ENCODE results near the gene P2RX6. TPM values are rescaled to one million over a fixed set of nuclear protein-coding genes. Genes with fewer than 3 reads are reported as not detected.

The P2RX6 gene
- total RNA-seq, 1 experiment from 2014 or later: 0.46 TPM

- POLR2A ChIA-PET: interaction anchor here (0.6 kb wide), 2 partner anchors 10 to 11 kb away, joined by 5 to 6 read pairs; no protein-coding TSS in a partner anchor
- TF ChIP-seq CTCF (IDR thresholded peaks at IDR 0.05) (no peak), SIN3A (IDR thresholded peaks at IDR 0.05; ENCODE audit: borderline replicate concordance, insufficient read depth, low read depth, low read length) (no peak), TCF7L2 (IDR thresholded peaks at IDR 0.05; ENCODE audit: low read depth, low read length) (no peak), POLR2AphosphoS5 (IDR thresholded peaks at IDR 0.05; ENCODE audit: low read depth, low read length) (no peak), REST (IDR thresholded peaks at IDR 0.05; ENCODE audit: insufficient read depth in 1 of 2, low read depth in 2 of 2, low read length in 1 of 2) (no peak)
- peaks cover 12% of the 10 kb centered on the region for H3K4me1 ChIP-seq (ENCODE audit: control insufficient read depth, insufficient read depth, low read length)
- no TSS peak for BruUV-seq (replicated peaks)
- no peaks in the 10 kb centered on the region for H3K27me3 ChIP-seq (ENCODE audit: control insufficient read depth, insufficient read depth, low read length)
- H3K27ac ChIP-seq (ENCODE audit: low read length): no peak overlapping the region
- DNase-seq (ENCODE audit: low read depth, low spot score) (no peak), ATAC-seq (no peak)
- CTCF ChIA-PET: no interaction called here
- H3K9me3 ChIP-seq (ENCODE audit: control insufficient read depth, insufficient read depth, low read depth, low read length): no peaks in the 10 kb centered on the region
- intact Hi-C loops (cut with micrococcal nuclease; ENCODE audit: unreplicated experiment): no loop called here
- H3K4me3 ChIP-seq (ENCODE audit: low read depth in 2 of 2, low read length in 2 of 2): no peak overlapping the region; a peak in 1 of 4 replicates
- no peaks in the 10 kb centered on the region for H3K36me3 ChIP-seq (ENCODE audit: control insufficient read depth, insufficient read depth, low read length)
- in situ Hi-C loops (cut with HindIII; ENCODE audit: low pct_unique_long_range_greater_than_20kb, low sequenced_read_pairs): no loop called here
These were observed 571 bp downstream of the P2RX6 start for GRCh38 chr22:21015466-21016006.

GRCh38 chr22:21016644-21017420, 1.9 kb downstream of the P2RX6 start:
- Histone ChIP-seq H3K4me3 (ENCODE audit: low read depth in 2 of 2, low read length in 2 of 2) (no peak overlapping the region), H3K27ac (ENCODE audit: low read length) (no peak overlapping the region), H3K36me3 (ENCODE audit: control insufficient read depth, insufficient read depth, low read length) (no peaks in the 10 kb centered on the region), H3K27me3 (ENCODE audit: control insufficient read depth, insufficient read depth, low read length) (no peaks in the 10 kb centered on the region), H3K9me3 (ENCODE audit: control insufficient read depth, insufficient read depth, low read depth, low read length) (no peaks in the 10 kb centered on the region), H3K4me1 (ENCODE audit: control insufficient read depth, insufficient read depth, low read length) (peaks cover 12% of the 10 kb centered on the region)
- POLR2A ChIA-PET: no interaction called here
- no peak for ATAC-seq
- DNase-seq (ENCODE audit: low read depth, low spot score): no peak
- BruUV-seq (replicated peaks): no TSS peak
- CTCF ChIA-PET: no interaction called here
- no peak for TF ChIP-seq TCF7L2 (IDR thresholded peaks at IDR 0.05; ENCODE audit: low read depth, low read length)
- no peak for TF ChIP-seq POLR2AphosphoS5 (IDR thresholded peaks at IDR 0.05; ENCODE audit: low read depth, low read length)
- TF ChIP-seq REST (IDR thresholded peaks at IDR 0.05; ENCODE audit: insufficient read depth in 1 of 2, low read depth in 2 of 2, low read length in 1 of 2): no peak
- no peak for TF ChIP-seq CTCF (IDR thresholded peaks at IDR 0.05)
- TF ChIP-seq SIN3A (IDR thresholded peaks at IDR 0.05; ENCODE audit: borderline replicate concordance, insufficient read depth, low read depth, low read length): no peak
- intact Hi-C loops (cut with micrococcal nuclease; ENCODE audit: unreplicated experiment): no loop called here
- in situ Hi-C loops (cut with HindIII; ENCODE audit: low pct_unique_long_range_greater_than_20kb, low sequenced_read_pairs): no loop called here

Measured in Panc1 (cell line).